Measurements from ENCODE around the gene SMIM30. TPM values are rescaled to one million over a fixed set of nuclear protein-coding genes. Genes with fewer than 3 reads are reported as not detected.
"Not testable (repeated sequence)": the region's sequence is repeated elsewhere in the genome, so short reads cannot be mapped to it uniquely, and the experiment has no call there.

Gene SMIM30
- polyA plus RNA-seq, 3 donors: 21.0 to 86.1 (median 31.8) TPM

DNA sequence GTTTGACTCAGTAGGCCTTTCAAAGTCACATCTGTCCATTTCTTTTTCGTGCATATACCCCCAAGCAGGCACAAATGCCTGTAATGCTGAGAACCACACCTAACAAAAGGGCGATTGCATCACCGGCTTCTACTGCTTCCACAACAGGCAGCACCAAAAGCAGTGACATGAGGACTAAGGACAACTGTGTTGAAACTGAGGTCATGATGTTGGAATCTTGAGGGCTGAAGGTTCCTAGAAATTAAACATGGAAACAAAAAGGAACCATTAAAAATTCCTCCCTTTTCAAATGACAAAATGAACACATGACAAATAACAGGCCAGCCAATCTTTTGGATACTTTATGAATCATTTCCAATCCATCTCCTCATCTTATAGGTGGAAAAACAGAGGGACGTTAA is 980 bp downstream of the SMIM30 start:
- not testable (repeated sequence) for H3K27ac ChIP-seq (ENCODE audit: low read depth, low read length)
- 70 to 84% (median 83%) methylated on average over 4 of the region's 4 CpGs for WGBS, 3 donors

- H3K27ac ChIP-seq (ENCODE audit: low read depth, low read length): no peak overlapping the region
- 78 to 91% (median 83%) methylated on average over 2 of the region's 2 CpGs for WGBS, 3 donors
Observed at GRCh38 chr7:113113912-113114311, 4.4 kb downstream of the SMIM30 start.

DNA sequence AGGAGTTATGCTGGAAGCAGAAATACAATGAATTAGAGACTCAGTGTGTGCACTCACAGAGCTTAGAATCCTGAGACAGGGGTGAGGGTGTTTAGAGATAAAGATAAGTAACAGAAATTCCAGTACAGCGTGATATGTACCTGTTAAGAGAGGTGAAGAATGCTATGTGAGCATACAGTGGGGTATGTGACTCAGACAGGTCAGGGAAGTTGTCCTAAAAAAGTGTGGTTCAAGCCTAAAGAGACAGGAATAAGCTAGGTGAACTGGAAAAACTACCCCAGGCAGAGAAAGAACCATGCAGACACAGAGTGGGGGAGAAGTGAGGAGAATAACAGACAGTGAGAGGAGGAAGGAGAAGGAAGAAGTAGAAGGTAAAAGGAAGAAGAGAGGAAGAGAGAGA is 8.6 kb downstream of the SMIM30 start:
- H3K27ac ChIP-seq (ENCODE audit: low read depth, low read length): no peak overlapping the region
- 87 to 94% (median 90%) methylated on average over 1 of the region's 1 CpG for WGBS, 3 donors

- WGBS, 3 donors: 53 to 56% (median 55%) methylated on average over 5 of the region's 5 CpGs
- H3K27ac ChIP-seq (ENCODE audit: low read depth, low read length): no peak overlapping the region
Observed at GRCh38 chr7:113100121-113100603, 18.2 kb downstream of the SMIM30 start.

- no peak overlapping the region for H3K27ac ChIP-seq (ENCODE audit: low read depth, low read length)
- WGBS, 3 donors: 32 to 69% (median 65%) methylated on average over 3 of the region's 3 CpGs
Observed at GRCh38 chr7:113099284-113099919, 19.0 kb downstream of the SMIM30 start.

DNA sequence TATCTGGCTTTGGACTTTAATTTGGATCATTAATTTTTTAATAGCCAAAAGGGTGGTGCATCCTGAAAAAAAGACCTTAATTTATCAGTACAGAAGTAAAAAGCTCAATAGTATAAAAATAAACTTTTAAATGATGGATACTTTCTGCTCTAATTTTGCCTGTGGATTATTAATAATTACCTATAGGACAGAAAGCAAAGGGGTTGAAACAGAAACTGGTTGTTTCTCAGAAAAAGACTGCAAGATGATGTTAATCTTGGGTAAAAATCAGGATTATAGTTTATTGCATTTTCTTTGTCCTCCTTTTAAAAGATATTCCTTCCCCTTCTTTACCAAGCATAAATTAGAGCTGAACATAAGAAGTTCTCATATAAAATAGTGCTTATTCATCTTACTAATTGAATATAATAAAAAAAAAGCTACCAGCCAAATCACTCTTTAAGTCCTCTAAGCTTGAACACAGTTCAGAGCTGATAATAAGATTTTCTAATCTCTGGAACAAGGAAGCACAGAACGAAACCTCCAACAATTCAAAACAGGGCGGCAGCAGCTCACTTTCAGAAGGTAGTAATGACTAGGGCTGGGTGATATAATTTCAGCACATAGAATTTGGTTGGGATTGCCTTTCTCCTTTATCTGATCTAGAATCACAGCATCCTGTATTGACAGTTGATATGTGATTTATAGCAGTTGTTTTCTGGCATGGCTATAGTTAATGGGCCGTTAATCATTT is 23.7 kb downstream of the SMIM30 start:
- 76 to 89% (median 89%) methylated on average over 3 of the region's 3 CpGs for WGBS, 3 donors
- H3K27ac ChIP-seq (ENCODE audit: low read depth, low read length): no peak overlapping the region

- no peak overlapping the region for H3K27ac ChIP-seq (ENCODE audit: low read depth, low read length)
- WGBS, 3 donors: 78 to 86% (median 83%) methylated on average over 1 of the region's 1 CpG
Observed at GRCh38 chr7:113093561-113093960, 24.8 kb downstream of the SMIM30 start.

DNA sequence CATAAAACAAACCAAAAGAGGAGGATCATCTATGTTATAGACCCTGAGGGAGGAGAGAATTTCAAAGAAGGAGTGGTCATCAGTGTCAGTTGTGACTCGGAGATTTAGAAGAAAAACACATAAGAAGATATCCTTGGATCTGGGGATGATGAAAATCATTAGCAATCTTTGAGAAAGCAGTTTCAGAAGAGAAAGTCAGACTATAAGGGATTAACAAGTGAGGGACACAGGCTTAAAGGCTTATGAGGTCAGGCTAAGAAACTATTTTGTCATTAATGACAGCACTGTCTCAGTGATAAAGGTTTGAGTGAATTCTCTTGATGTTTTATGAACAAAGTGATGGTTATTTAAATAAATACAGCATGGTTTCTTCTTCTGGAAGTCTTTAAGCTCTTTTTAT is 25.6 kb downstream of the SMIM30 start:
- 76 to 89% (median 81%) methylated on average over 1 of the region's 1 CpG for WGBS, 3 donors
- H3K27ac ChIP-seq (ENCODE audit: low read depth, low read length): no peak overlapping the region

DNA sequence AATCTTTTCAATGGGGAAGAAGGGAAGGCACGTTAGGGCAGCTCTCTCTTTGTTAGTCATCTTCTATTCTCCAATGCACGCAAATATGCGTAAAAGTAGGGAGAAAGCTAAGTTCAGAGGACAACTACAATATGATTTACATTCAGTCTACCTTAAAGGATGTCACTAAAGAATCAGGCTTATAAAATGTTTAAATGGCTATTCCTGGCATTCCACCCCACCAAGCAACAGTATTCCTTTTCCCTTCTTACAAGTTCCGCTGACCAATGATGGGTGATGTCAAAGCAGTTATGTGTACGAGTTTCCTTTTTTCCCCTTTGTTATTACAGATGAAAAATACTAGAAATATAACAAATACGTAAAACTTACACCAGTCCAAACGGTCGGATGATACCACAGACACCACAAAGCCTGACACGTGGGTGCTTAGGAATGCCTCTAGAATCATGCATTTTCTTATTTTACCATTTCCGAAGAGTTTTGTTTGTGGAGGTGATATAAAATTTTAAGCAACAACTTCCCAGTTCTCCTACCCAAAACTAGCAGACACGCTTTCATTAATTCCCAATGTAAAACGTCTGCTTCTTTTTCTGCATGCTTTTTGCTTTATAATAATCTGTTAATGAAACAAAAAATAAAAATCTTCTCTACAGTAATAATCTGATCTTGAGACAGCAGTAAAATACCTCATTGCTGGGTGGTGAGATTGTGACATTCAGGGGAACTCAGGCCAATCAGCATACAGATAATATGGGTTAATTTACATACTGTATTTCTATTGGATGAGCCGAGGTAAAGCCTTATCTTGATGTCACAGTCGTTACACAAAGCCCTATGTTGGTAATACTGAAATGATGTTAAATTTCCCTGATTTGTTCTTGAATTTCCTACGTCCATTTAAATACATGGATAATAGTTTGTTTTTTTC is 31.0 kb downstream of the SMIM30 start:
- 34 to 61% (median 34%) methylated on average over 15 of the region's 15 CpGs for WGBS, 3 donors

GRCh38 chr7:113086431-113086888 is 31.9 kb downstream of the SMIM30 start, which contains the start of gene GPR85:
Gene GPR85, minus strand, starts transcription at chr7:113086827. Its CDS starts 2,106 bp downstream, at chr7:113084721.
- WGBS, 3 donors: 1 to 2% (median 2%) methylated on average over 27 to 29 of the region's 29 CpGs
- no peak within 1 kb of the TSS for H3K27ac ChIP-seq (ENCODE audit: low read depth, low read length)

More for the DNA sequence above, 31.0 kb downstream of the SMIM30 start:
- no peak overlapping the region for H3K27ac ChIP-seq (ENCODE audit: low read depth, low read length)

GRCh38 chr7:113085781-113086390 is 32.5 kb downstream of the SMIM30 start:
- 16 to 22% (median 16%) methylated on average over 16 of the region's 16 CpGs for WGBS, 3 donors
- no peak overlapping the region for H3K27ac ChIP-seq (ENCODE audit: low read depth, low read length)

- H3K27ac ChIP-seq (ENCODE audit: low read depth, low read length): no peak overlapping the region
- WGBS, 3 donors: 71 to 89% (median 75%) methylated on average over 4 of the region's 4 CpGs
Observed at GRCh38 chr7:113084496-113085172, 33.7 kb downstream of the SMIM30 start.

GRCh38 chr7:113083816-113084495 is 34.4 kb downstream of the SMIM30 start:
- 84 to 92% (median 89%) methylated on average over 10 of the region's 10 CpGs for whole genome bisulfite sequencing, 3 donors
- H3K27ac ChIP-seq (ENCODE audit: low read depth, low read length): no peak overlapping the region

GRCh38 chr7:113083132-113083815 is 35.1 kb downstream of the SMIM30 start:
- no peak overlapping the region for H3K27ac ChIP-seq (ENCODE audit: low read depth, low read length)
- WGBS, 3 donors: 86 to 97% (median 88%) methylated on average over 1 of the region's 1 CpG

DNA sequence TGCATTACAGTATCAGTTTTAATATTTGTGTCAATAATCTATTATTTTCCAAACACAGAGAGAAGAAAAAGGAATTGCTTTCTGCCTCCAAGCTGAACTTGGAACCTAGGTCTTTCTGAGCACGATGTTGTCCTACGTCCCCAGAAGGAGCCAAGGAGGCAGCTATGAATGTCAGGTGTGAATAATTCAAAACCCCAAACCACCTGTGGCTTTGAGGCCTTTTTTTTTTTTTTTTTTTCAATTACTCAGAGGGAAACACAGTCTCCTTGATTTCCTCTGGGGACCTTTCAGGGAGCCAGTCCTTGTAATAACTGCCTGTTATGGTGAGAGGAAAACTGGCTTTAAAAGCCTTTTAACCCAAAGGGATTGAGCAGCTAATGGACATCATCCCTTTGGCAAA is 40.0 kb downstream of the SMIM30 start:
- no peak overlapping the region for H3K27ac ChIP-seq (ENCODE audit: low read depth, low read length)
- 56 to 81% (median 66%) methylated on average over 2 of the region's 2 CpGs for WGBS, 3 donors

DNA sequence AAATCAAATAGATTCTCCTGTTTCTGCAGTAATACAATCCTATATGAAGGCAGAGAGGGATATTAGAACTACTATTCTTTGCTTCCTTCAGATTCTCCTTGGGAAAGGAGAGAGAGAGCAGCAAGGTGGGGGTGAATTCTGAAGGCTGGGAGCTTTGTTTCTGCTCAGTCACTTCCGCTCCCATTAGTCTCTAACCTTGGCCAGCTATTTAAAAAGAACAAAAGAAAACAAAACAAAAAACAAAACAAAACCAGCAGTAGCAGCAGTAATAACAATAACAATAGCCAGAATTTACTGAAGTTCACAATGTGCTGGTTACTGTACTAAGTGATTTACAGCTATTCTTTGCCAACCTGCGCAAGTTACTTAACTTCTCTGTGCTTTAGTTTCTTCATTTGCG is 41.7 kb downstream of the SMIM30 start:
- 82 to 84% (median 83%) methylated on average over 3 of the region's 3 CpGs for WGBS, 3 donors
- H3K27ac ChIP-seq (ENCODE audit: low read depth, low read length): no peak overlapping the region

DNA sequence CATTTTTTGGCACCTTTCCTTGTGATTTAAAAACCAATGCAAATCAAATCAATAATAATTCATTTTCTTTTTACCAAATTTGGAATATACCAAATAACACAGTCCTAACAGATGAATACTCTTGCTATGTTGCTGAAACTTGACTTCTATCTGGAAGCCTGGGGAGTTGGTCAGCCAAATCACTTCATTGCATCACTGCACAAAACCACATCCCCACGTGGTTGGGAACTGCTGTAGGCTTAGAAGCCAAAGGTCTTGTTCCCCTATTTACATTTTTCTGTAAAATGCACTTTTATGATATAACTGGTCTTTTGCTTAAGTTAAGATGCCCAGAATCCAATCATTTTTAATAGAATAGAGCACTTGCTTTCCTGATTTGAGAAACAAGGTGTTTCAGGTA is 46.9 kb downstream of the SMIM30 start:
- WGBS, 3 donors: 7 to 21% (median 15%) methylated on average over 1 of the region's 1 CpG
- no peak overlapping the region for H3K27ac ChIP-seq (ENCODE audit: low read depth, low read length)
